H9 (cell line): Measurements from ENCODE around the gene SULF2. TPM values are rescaled to one million over a fixed set of nuclear protein-coding genes. Genes with fewer than 3 reads are reported as not detected.

Source experiments
- DNase-seq: peaks from one replicate; pipeline ENCODE4 v3.0.0-alpha.2; 2017
- H2AFZ ChIP-seq: one replicate; pipeline ENCODE4 v1.6.1; 2013; ENCODE audit warnings: mild to moderate bottlenecking, low read length, control low read depth, moderate library complexity
- H2AK5ac ChIP-seq: 2 replicates; pipeline ENCODE4 v1.6.1; 2013; ENCODE audit warnings: low read length, control low read depth, mixed read lengths; ENCODE audit not compliant: insufficient read length
- H2BK120ac ChIP-seq: one replicate; pipeline ENCODE4 v1.6.1; 2013; ENCODE audit warnings: low read depth, mild to moderate bottlenecking, low read length, control low read depth, inconsistent platforms; ENCODE audit not compliant: poor library complexity, severe bottlenecking
- H2BK12ac ChIP-seq: 2 replicates; pipeline ENCODE4 v1.6.1; 2013; ENCODE audit warnings: low read length, control low read depth, mixed read lengths, low read depth; ENCODE audit not compliant: insufficient read length
- H2BK15ac ChIP-seq: 2 replicates; pipeline ENCODE4 v1.6.1; 2013; ENCODE audit warnings: low read depth, low read length, control low read depth
- H2BK20ac ChIP-seq: one replicate; pipeline ENCODE4 v1.6.1; 2013; ENCODE audit warnings: low read depth, mild to moderate bottlenecking, low read length, control low read depth, inconsistent platforms; ENCODE audit not compliant: poor library complexity, severe bottlenecking
- H2BK5ac ChIP-seq: 2 replicates; pipeline ENCODE4 v1.6.1; 2013; ENCODE audit warnings: low read length, control low read depth, mixed read lengths; ENCODE audit not compliant: insufficient read length
- H3K14ac ChIP-seq: 2 replicates; pipeline ENCODE4 v1.6.1; 2013; ENCODE audit warnings: low read length, control low read depth; ENCODE audit not compliant: insufficient read depth
- H3K18ac ChIP-seq: 2 replicates; pipeline ENCODE4 v1.6.1; 2013; ENCODE audit warnings: low read depth, mild to moderate bottlenecking, mixed read lengths, low read length, control low read depth; ENCODE audit not compliant: insufficient read length
- H3K23ac ChIP-seq: 2 replicates; pipeline ENCODE4 v1.6.1; 2013; ENCODE audit warnings: low read length, control low read depth, mixed read lengths, low read depth; ENCODE audit not compliant: insufficient read length
- H3K23me2 ChIP-seq: 2 replicates; pipeline ENCODE4 v1.6.1; 2013; ENCODE audit warnings: low read depth, mild to moderate bottlenecking, mixed read lengths, low read length, control low read depth; ENCODE audit not compliant: insufficient read length, poor library complexity, severe bottlenecking
- H3K27ac ChIP-seq: 2 replicates; pipeline ENCODE4 v1.5.1; 2013; ENCODE audit warnings: low read length, control low read depth, mixed read lengths, low read depth; ENCODE audit not compliant: insufficient read length
- H3K27me3 ChIP-seq: 2 replicates; pipeline ENCODE4 v1.6.1; 2013; ENCODE audit warnings: low read length, control low read depth, inconsistent platforms; ENCODE audit not compliant: insufficient read depth
- H3K4ac ChIP-seq: 2 replicates; pipeline ENCODE4 v1.6.1; 2013; ENCODE audit warnings: low read depth, mild to moderate bottlenecking, control low read depth, inconsistent platforms, low read length, moderate library complexity
- H3K4me1 ChIP-seq: 2 replicates; pipeline ENCODE4 v1.6.1; 2013; ENCODE audit warnings: low read length, control low read depth, inconsistent platforms; ENCODE audit not compliant: insufficient read depth
- H3K4me2 ChIP-seq: 2 replicates; pipeline ENCODE4 v1.6.1; 2013; ENCODE audit warnings: low read length, control low read depth, mixed read lengths; ENCODE audit not compliant: insufficient read length, insufficient read depth
- H3K56ac ChIP-seq: 2 replicates; pipeline ENCODE4 v1.6.1; 2013; ENCODE audit warnings: low read depth, mild to moderate bottlenecking, mixed read lengths, low read length, control low read depth; ENCODE audit not compliant: insufficient read length
- H3K79me1 ChIP-seq: 2 replicates; pipeline ENCODE4 v1.6.1; 2013; ENCODE audit warnings: low read depth, mild to moderate bottlenecking, moderate library complexity, low read length, control low read depth, inconsistent platforms; ENCODE audit not compliant: insufficient read depth, poor library complexity, severe bottlenecking
- H3K79me2 ChIP-seq: 2 replicates; pipeline ENCODE4 v1.6.1; 2013; ENCODE audit warnings: low read length, control low read depth, inconsistent platforms; ENCODE audit not compliant: insufficient read depth
- H3K9ac ChIP-seq: 2 replicates; pipeline ENCODE4 v1.6.1; 2013; ENCODE audit warnings: low read length, control low read depth, mixed read lengths; ENCODE audit not compliant: insufficient read length; ENCODE audit errors: extremely low read depth
- H3K9me3 ChIP-seq: one replicate; pipeline ENCODE4 v1.6.1; 2013; ENCODE audit warnings: low read depth, low read length, inconsistent platforms; ENCODE audit not compliant: control insufficient read depth
- H3T11ph ChIP-seq: one replicate; pipeline ENCODE4 v1.6.1; 2013; ENCODE audit warnings: mild to moderate bottlenecking, low read length, control low read depth, inconsistent platforms
- H4K20me1 ChIP-seq: one replicate; pipeline ENCODE4 v1.6.1; 2013; ENCODE audit not compliant: control insufficient read depth, insufficient read length, insufficient read depth
- H4K5ac ChIP-seq: 2 replicates; pipeline ENCODE4 v1.6.1; 2013; ENCODE audit warnings: low read depth, mild to moderate bottlenecking, mixed read lengths, low read length, control low read depth; ENCODE audit not compliant: insufficient read length
- H4K8ac ChIP-seq: replicated peaks from 2 replicates; pipeline ENCODE4 v1.6.1; 2013; ENCODE audit warnings: low read length, control low read depth, mixed read lengths, low read depth; ENCODE audit not compliant: insufficient read length
- H4K91ac ChIP-seq: 2 replicates; pipeline ENCODE4 v1.6.1; 2013; ENCODE audit warnings: low read depth, mild to moderate bottlenecking, moderate library complexity, mixed read lengths, low read length, control low read depth; ENCODE audit not compliant: insufficient read length
- H3K27ac Mint-ChIP-seq, 3 experiments: 2 replicates in 2 of 3; 3 replicates in 1 of 3; pipeline ENCODE4 v1.8.0; 2020 to 2021; ENCODE audit warnings: mixed read lengths in 3 of 3, mild to moderate bottlenecking in 1 of 3, moderate library complexity in 1 of 3
- H3K27me3 Mint-ChIP-seq: 2 replicates; pipeline ENCODE4 v1.8.0; 2021; ENCODE audit warnings: low read depth, mild to moderate bottlenecking, moderate library complexity, mixed read lengths
- H3K36me3 Mint-ChIP-seq, 3 experiments: 2 replicates in 2 of 3; 3 replicates in 1 of 3; pipeline ENCODE4 v1.8.0; 2020 to 2021; ENCODE audit warnings: low read depth in 3 of 3, mixed read lengths in 3 of 3; ENCODE audit not compliant: insufficient read depth in 1 of 3
- H3K4me1 Mint-ChIP-seq, 2 experiments: 2 replicates each; pipeline ENCODE4 v1.8.0; 2020; ENCODE audit warnings: mixed read lengths in 2 of 2
- H3K4me3 Mint-ChIP-seq, 2 experiments: 2 replicates in 1 of 2; 3 replicates in 1 of 2; pipeline ENCODE4 v1.8.0; 2020 to 2021; ENCODE audit warnings: mild to moderate bottlenecking in 2 of 2, mixed read lengths in 2 of 2, moderate library complexity in 1 of 2
- H3K9me3 Mint-ChIP-seq, 2 experiments: 2 replicates in 1 of 2; 3 replicates in 1 of 2; pipeline ENCODE4 v1.8.0; 2020; ENCODE audit warnings: mild to moderate bottlenecking in 2 of 2, mixed read lengths in 2 of 2, moderate library complexity in 1 of 2
- CTCF ChIP-seq: fragments of 200-600 bp; sonication (generic); conservative IDR thresholded peaks from 3 replicates; pipeline ENCODE4 v1.8.0; 2021; ENCODE audit warnings: antibody characterized with exemption, mild to moderate bottlenecking
- WGBS: extraction: QIAGEN DNeasy Blood & Tissue Kit; methylation state at CpG from one replicate; pipeline ENCODE4 v1.1.7; 2013; ENCODE audit warnings: missing lambda C conversion rate, low lambda C conversion rate, mixed read lengths; ENCODE audit not compliant: insufficient read length; ENCODE audit errors: extremely low coverage; 5-methylcytosine and 5-hydroxymethylcytosine counted together
- total RNA-seq: library from RNA; stranded (reverse); gene quantifications from 2 replicates; pipeline ENCODE4 v1.2.1, GENCODE V29; 2021

The SULF2 gene
- total RNA-seq, 1 experiment from 2014 or later = 31.2 TPM

- H3K9me3 Mint-ChIP-seq = no peaks in the 10 kb centered on the region; a peak in 3 of 5 replicates
- no peaks in the 10 kb centered on the region for H3K9me3 ChIP-seq
- H2AFZ ChIP-seq = no peak overlapping the region
- H3K18ac ChIP-seq = no peak overlapping the region
- no peak overlapping the region for H3K56ac ChIP-seq
- H4K20me1 ChIP-seq = no peaks in the 10 kb centered on the region
- H3K4ac ChIP-seq = no peak overlapping the region
- no peak overlapping the region for H2BK20ac ChIP-seq
- H2AK5ac ChIP-seq = no peak overlapping the region
- H3K27ac ChIP-seq = no peak overlapping the region
- no peak overlapping the region for H2BK120ac ChIP-seq
- H3K4me1 Mint-ChIP-seq = peaks cover 29% of the 10 kb centered on the region in 2 experiments
- no peaks in the 10 kb centered on the region for H3K27me3 ChIP-seq
- no peak overlapping the region for H3K4me2 ChIP-seq
- no peak overlapping the region for H2BK5ac ChIP-seq
- peaks cover 34% of the 10 kb centered on the region for H3K27me3 Mint-ChIP-seq
- H3K23me2 ChIP-seq = no peaks in the 10 kb centered on the region
- H2BK12ac ChIP-seq = no peak overlapping the region
- no peak overlapping the region for H3K14ac ChIP-seq
- H3T11ph ChIP-seq = no peak overlapping the region
- DNase-seq = no peak
- no peak overlapping the region for H3K4me3 Mint-ChIP-seq
- no peak overlapping the region for H3K9ac ChIP-seq
- no CpG with 5 or more reads among the region's 15 CpGs for WGBS
- H4K91ac ChIP-seq = no peak overlapping the region
- H3K23ac ChIP-seq = no peak overlapping the region
- no peaks in the 10 kb centered on the region; the same call in 1 of the 2 replicates for H3K4me1 ChIP-seq
- no peak overlapping the region for H3K27ac Mint-ChIP-seq
- no peak overlapping the region for H4K8ac ChIP-seq
- no peaks in the 10 kb centered on the region for H3K79me2 ChIP-seq
- no peak for TF ChIP-seq CTCF
- no peaks in the 10 kb centered on the region for H3K79me1 ChIP-seq
- H4K5ac ChIP-seq = no peak overlapping the region
- H2BK15ac ChIP-seq = no peak overlapping the region
- peaks cover 0 to 8% (median 0%) of the 10 kb centered on the region in 3 experiments; a peak in 4 of 7 replicates for H3K36me3 Mint-ChIP-seq
These were observed 16.5 kb upstream of the SULF2 start for GRCh38 chr20:47801759-47802158.
